CD14-positive monocyte (primary cell): Measurements from ENCODE around the gene DCN. TPM values are rescaled to one million over a fixed set of nuclear protein-coding genes. Genes with fewer than 3 reads are reported as not detected.

Source experiments
- DNase-seq, 3 donors: peaks; one replicate each; pipeline ENCODE4 v3.0.0-alpha.2; 2011 to 2022
- H2AFZ ChIP-seq: 2 replicates; pipeline ENCODE4 v1.6.0; 2012; ENCODE audit warnings: mild to moderate bottlenecking, low read depth, low read length, inconsistent platforms; ENCODE audit not compliant: insufficient read depth, poor library complexity, severe bottlenecking
- H3K27ac ChIP-seq, 2 donors: 1 replicate in 1 of 2; 2 replicates in 1 of 2; pipeline ENCODE4 v1.5.1; 2012 to 2013; ENCODE audit warnings: low read length in 2 of 2, control low read depth in 1 of 2, inconsistent platforms in 1 of 2, low read depth in 1 of 2, mild to moderate bottlenecking in 1 of 2
- H3K27me3 ChIP-seq, 2 donors: one replicate each; pipeline versions ENCODE4 v1.6.0 to v1.6.1; 2011 to 2013; ENCODE audit warnings: low read length in 2 of 2; ENCODE audit not compliant: control insufficient read depth in 2 of 2, insufficient read depth in 2 of 2
- H3K36me3 ChIP-seq, 2 donors: replicated peaks in 1 of 2; 1 replicate in 1 of 2; 2 replicates in 1 of 2; pipeline versions ENCODE4 v1.5.1 to v1.6.1; 2012 to 2013; ENCODE audit warnings: low read length in 2 of 2, control low read depth in 1 of 2, inconsistent platforms in 1 of 2, mild to moderate bottlenecking in 1 of 2; ENCODE audit not compliant: insufficient read depth in 2 of 2, control insufficient read depth in 1 of 2
- H3K4me1 ChIP-seq, 2 donors: 1 replicate in 1 of 2; 2 replicates in 1 of 2; pipeline versions ENCODE4 v1.5.1 to v1.6.1; 2012 to 2013; ENCODE audit warnings: low read length in 2 of 2, control low read depth in 1 of 2, inconsistent platforms in 1 of 2, mild to moderate bottlenecking in 1 of 2, moderate library complexity in 1 of 2; ENCODE audit not compliant: insufficient read depth in 2 of 2, control insufficient read depth in 1 of 2
- H3K4me2 ChIP-seq: replicated peaks from 2 replicates; pipeline ENCODE3; 2012; ENCODE audit warnings: low read length, moderate library complexity, mild to moderate bottlenecking; ENCODE audit not compliant: poor library complexity, severe bottlenecking; ENCODE audit errors: extremely low read depth
- H3K4me3 ChIP-seq, 3 experiments: fragments of 200-600 bp in 1 of 3; sonication (generic) in 1 of 3; replicated peaks in 1 of 3; 1 replicate in 2 of 3; 2 replicates in 1 of 3; pipeline ENCODE4 v1.5.1; 2011 to 2013; ENCODE audit warnings: low read length in 3 of 3, mild to moderate bottlenecking in 3 of 3, control low read depth in 2 of 3, low read depth in 2 of 3, inconsistent platforms in 1 of 3, moderate library complexity in 1 of 3
- H3K79me2 ChIP-seq: 2 replicates; pipeline ENCODE4 v1.6.0; 2012; ENCODE audit warnings: mild to moderate bottlenecking, control low read depth, inconsistent platforms, low read length, moderate library complexity; ENCODE audit not compliant: insufficient read depth
- H3K9ac ChIP-seq: 2 replicates; pipeline ENCODE4 v1.6.0; 2017; ENCODE audit warnings: low read length, mild to moderate bottlenecking; ENCODE audit not compliant: insufficient read depth, poor library complexity, severe bottlenecking
- H3K9me3 ChIP-seq, 2 donors: replicated peaks in 1 of 2; 1 replicate in 1 of 2; 2 replicates in 1 of 2; pipeline versions ENCODE4 v1.5.1 to v1.6.1; 2012 to 2013; ENCODE audit warnings: low read length in 2 of 2, control low read depth in 1 of 2; ENCODE audit not compliant: control insufficient read depth in 1 of 2, insufficient read depth in 1 of 2
- H4K20me1 ChIP-seq: 2 replicates; pipeline ENCODE4 v1.6.0; 2012; ENCODE audit warnings: mild to moderate bottlenecking, low read length, control low read depth, moderate library complexity; ENCODE audit not compliant: insufficient read depth
- H3K27ac Mint-ChIP-seq, 7 donors: one replicate each; pipeline ENCODE4 v1.8.0; 2020; ENCODE audit warnings: mild to moderate bottlenecking in 7 of 7, mixed read lengths in 7 of 7, moderate library complexity in 6 of 7, inconsistent platforms in 2 of 7
- H3K27me3 Mint-ChIP-seq, 3 donors: one replicate each; pipeline ENCODE4 v1.8.0; 2021 to 2022; ENCODE audit warnings: low read depth in 3 of 3, mild to moderate bottlenecking in 3 of 3, mixed read lengths in 3 of 3, moderate library complexity in 3 of 3, inconsistent platforms in 1 of 3
- H3K36me3 Mint-ChIP-seq, 2 donors: one replicate each; pipeline ENCODE4 v1.8.0; 2020; ENCODE audit warnings: mixed read lengths in 2 of 2, inconsistent platforms in 1 of 2, mild to moderate bottlenecking in 1 of 2
- H3K4me1 Mint-ChIP-seq: one replicate; pipeline ENCODE4 v1.8.0; 2020; ENCODE audit warnings: mild to moderate bottlenecking, mixed read lengths
- H3K4me3 Mint-ChIP-seq, 2 donors: one replicate each; pipeline ENCODE4 v1.8.0; 2020; ENCODE audit warnings: mild to moderate bottlenecking in 2 of 2, mixed read lengths in 2 of 2, moderate library complexity in 1 of 2
- H3K9me3 Mint-ChIP-seq, 7 donors: one replicate each; pipeline ENCODE4 v1.8.0; 2020 to 2022; ENCODE audit warnings: mixed read lengths in 7 of 7, mild to moderate bottlenecking in 6 of 7, moderate library complexity in 6 of 7, inconsistent platforms in 2 of 7
- WGBS: methylation state at CpG from one replicate; pipeline ENCODE4 v1.1.5; 2013; ENCODE audit warnings: missing lambda C conversion rate; ENCODE audit not compliant: insufficient coverage; 5-methylcytosine and 5-hydroxymethylcytosine counted together
- intact Hi-C, 2 donors: fragments of 100-400 bp; cut with micrococcal nuclease; formaldehyde crosslinking; loops; one replicate each; pipeline versions ENCODE4 v1.15.0 to v1.15.1; 2023
- polyA plus RNA-seq, 3 donors: library from polyadenylated mRNA; depleted of rRNA in 1 of 3; unstranded in 2 of 3; stranded (reverse) in 1 of 3; fragments of 300-500 nt in 2 of 3; fragments of >200 nt in 1 of 3; fragmentation: Illumina TruSeq in 2 of 3; gene quantifications; 1 replicate in 2 of 3; 2 replicates in 1 of 3; pipeline ENCODE4 v1.2.3, GENCODE V29; 2012 to 2021
- TF ChIP-seq, protein P1 (sequence below): fragments of 200-600 bp; IDR thresholded peaks from one replicate; pipeline ENCODE4 v1.8.0; 2022; ENCODE audit warnings: antibody characterized with exemption, mild to moderate bottlenecking

The DCN gene
- polyA plus RNA-seq, 3 donors = not detected

DNA sequence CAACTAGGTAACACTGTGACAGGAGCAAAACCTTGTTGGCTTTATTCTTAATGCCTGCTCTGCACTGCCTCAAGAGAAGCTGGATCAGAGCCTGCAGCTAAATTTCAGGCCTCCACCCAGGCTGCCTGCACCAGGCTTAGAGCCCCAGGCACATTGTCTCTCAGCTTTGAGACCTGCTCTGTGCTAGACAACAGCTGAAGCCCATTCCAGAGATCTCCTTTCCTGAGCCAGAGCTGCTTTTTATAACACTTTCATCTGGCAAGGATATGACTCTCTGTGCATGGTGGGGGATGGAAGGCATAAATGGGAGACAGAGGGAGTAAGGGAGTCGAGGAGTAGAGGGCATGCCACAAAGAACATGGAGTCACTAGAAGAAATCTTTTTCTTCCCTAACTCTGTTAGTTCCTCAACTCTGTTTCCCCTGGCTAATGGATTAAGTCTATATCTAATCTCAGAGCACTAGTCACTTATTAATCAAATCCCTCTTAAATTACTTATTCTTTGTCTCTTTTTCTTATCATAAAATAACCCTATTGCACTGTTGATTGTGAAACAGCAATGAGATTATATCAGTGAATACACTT is 44.2 kb downstream of the DCN start:
- Histone ChIP-seq H3K36me3 (no peaks in the 10 kb centered on the region), H2AFZ (no peak overlapping the region), H3K79me2 (no peaks in the 10 kb centered on the region), H3K4me1 (no peaks in the 10 kb centered on the region), H3K27me3 (no peaks in the 10 kb centered on the region), H3K4me2 (no peak overlapping the region), H3K4me3 (no peak overlapping the region), H3K27ac (no peak overlapping the region), H3K9me3 (no peaks in the 10 kb centered on the region), H4K20me1 (no peaks in the 10 kb centered on the region), H3K9ac (no peak overlapping the region)
- no peak for DNase-seq
- Mint-ChIP-seq H3K4me3 (no peak overlapping the region), H3K36me3 (no peaks in the 10 kb centered on the region), H3K4me1 (no peaks in the 10 kb centered on the region), H3K27ac (no peak overlapping the region), H3K27me3 (peaks cover 0 to 2% (median 0%) of the 10 kb centered on the region in 3 donors), H3K9me3 (peaks cover 0 to 5% (median 0%) of the 10 kb centered on the region in 7 donors)
- WGBS = no CpG with 5 or more reads among the region's 1 CpG
- intact Hi-C loops = no loop called here
- TF ChIP-seq, protein P1, sequence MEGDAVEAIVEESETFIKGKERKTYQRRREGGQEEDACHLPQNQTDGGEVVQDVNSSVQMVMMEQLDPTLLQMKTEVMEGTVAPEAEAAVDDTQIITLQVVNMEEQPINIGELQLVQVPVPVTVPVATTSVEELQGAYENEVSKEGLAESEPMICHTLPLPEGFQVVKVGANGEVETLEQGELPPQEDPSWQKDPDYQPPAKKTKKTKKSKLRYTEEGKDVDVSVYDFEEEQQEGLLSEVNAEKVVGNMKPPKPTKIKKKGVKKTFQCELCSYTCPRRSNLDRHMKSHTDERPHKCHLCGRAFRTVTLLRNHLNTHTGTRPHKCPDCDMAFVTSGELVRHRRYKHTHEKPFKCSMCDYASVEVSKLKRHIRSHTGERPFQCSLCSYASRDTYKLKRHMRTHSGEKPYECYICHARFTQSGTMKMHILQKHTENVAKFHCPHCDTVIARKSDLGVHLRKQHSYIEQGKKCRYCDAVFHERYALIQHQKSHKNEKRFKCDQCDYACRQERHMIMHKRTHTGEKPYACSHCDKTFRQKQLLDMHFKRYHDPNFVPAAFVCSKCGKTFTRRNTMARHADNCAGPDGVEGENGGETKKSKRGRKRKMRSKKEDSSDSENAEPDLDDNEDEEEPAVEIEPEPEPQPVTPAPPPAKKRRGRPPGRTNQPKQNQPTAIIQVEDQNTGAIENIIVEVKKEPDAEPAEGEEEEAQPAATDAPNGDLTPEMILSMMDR = no peak

DNA sequence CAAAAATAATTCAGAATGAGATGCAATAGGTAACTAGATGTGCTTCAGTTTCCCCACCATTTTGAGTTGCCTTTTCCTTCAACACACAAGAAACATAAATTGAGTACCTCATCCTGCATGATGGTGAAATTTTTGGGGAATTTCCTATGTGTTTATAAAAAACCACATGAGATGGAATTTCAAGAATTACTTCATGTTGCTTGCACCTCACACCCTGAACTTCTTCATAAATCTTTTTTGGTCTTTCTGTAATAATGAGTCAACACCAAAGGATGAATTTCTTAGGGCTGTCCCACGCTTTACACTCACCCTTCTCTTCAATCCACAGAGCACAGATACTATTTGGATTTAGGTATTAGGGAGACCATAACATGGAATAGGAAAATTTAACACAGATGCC is 48.7 kb downstream of the DCN start:
- Histone ChIP-seq H4K20me1 (no peaks in the 10 kb centered on the region), H3K79me2 (no peaks in the 10 kb centered on the region), H3K27me3 (no peaks in the 10 kb centered on the region), H3K36me3 (no peaks in the 10 kb centered on the region), H3K27ac (no peak overlapping the region), H3K9me3 (no peaks in the 10 kb centered on the region), H3K4me3 (no peak overlapping the region), H3K4me2 (no peak overlapping the region), H3K9ac (no peak overlapping the region), H3K4me1 (no peaks in the 10 kb centered on the region), H2AFZ (no peak overlapping the region)
- Mint-ChIP-seq H3K27me3 (peaks cover 0 to 2% (median 0%) of the 10 kb centered on the region in 3 donors), H3K27ac (no peak overlapping the region), H3K9me3 (peaks cover 0 to 5% (median 2%) of the 10 kb centered on the region in 7 donors), H3K36me3 (no peaks in the 10 kb centered on the region), H3K4me3 (no peak overlapping the region), H3K4me1 (no peaks in the 10 kb centered on the region)
- TF ChIP-seq, protein P1 = no peak
- no CpG with 5 or more reads among the region's 1 CpG for WGBS
- intact Hi-C loops = no loop called here
- DNase-seq = no peak
